ENCODE data around the gene PLEKHH2.
"Not testable (repeated sequence)": the region's sequence is repeated elsewhere in the genome, so short reads cannot be mapped to it uniquely, and the experiment has no call there.

PLEKHH2 gene

DNA sequence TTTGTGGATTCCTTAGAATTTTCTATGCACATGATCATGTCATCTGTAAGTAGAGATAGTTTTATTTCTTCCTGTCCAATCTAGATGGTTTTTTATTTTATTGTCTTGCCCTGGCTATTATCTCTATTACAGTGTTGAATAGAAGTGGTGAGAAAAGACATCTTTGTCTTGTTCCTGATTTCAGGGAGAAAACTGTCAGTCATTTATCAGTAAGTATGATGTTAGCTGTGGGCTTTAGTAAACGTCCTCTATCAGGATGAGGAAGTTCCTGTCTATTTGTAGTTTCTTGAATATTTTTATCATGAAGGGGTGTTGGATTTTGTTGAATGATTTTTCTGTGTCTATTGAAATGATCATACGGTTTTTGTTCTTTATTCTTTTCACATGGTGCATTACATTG is 5.3 kb downstream of the PLEKHH2 start:
- DNase-seq = no peak

DNA sequence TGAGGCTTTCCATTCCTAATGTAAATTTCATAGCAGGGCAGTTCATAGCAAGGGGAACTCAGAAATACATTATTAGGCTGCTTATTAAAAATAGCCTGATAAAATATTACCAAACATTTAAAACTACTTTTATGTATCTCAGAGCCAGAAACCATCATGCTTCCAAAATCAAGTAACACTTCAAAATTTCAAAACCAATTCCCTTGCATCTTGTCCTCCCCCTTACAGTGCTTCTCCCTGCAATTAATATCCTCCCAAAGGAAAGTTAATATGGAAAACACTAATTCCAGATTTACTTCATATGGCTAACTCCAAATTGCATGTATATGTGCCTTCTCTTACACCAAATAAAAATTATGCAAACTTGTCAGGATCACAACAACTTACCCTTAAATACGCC is 6.6 kb downstream of the PLEKHH2 start:
- DNase-seq = no peak

DNA sequence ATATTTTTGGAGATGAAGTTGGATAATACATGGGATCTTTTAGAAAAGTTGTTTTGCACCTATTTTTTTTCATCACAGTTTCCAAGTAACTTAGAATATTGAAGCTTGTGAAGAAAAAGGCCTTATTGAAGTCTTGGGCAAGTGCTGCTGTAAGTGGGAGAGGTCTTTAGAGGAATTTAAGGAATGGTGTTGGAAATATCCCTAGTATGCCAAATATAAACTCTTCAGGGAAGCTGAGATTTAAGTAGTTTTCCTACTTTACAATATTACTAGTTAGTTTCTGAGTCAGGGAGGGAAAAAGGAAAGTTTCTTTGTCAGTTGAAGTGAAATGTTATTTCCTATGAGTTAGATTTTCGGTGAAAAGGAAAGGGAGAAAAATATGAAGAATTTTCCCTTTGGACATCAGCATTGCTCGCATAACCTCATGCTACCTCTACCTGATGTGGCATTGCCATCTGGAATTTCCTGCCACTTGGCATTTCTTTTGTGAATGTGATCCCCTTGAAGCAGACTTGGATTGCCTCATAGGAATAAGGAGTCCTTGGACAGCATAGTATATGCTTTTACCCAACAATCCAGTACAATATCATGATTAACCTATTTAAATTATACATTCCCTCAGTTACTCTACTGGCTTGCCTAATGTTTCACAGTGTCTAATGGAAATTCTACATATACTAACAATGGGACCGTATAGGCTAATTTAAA is 12.1 kb downstream of the PLEKHH2 start:
- no peak for DNase-seq

DNA sequence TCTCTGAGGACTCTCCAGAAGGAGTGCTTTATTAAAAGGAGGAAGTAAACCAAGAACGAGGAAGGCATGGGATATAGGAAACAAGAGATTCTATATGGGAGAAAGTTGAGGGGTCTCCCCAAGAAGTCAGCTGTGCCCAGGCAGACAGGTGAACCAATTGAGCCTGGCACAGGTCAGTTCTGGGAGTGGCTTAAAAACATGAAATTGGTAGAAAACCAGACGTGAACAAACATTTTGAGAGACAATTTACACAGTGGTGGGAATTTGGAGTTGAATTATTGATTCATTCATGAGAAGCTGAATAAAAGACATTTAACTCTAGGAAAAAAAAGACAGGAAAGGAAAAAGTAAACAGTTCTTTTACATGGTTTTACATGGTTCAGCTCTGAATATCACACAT is 16.4 kb downstream of the PLEKHH2 start:
- no peak for DNase-seq

DNA sequence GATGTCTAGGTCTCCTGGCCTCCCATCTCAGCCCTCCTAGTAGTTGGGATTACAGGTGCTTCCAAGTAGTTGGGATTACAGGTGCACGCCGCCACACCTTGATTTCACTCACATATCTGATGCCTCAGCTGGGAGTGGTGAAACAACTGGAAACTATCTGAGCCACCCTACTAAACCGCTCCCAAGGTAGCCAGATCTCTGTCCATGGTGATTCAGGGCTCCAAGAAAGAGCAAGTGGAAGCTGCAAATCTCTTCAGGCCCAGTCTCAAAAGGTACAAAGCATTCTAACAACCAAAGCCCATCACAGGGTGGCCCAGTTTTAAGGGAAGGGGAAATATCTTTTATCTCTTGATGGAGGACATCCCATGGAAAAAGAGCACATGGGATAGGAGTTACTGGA is 20.2 kb downstream of the PLEKHH2 start:
- DNase-seq = no peak

DNA sequence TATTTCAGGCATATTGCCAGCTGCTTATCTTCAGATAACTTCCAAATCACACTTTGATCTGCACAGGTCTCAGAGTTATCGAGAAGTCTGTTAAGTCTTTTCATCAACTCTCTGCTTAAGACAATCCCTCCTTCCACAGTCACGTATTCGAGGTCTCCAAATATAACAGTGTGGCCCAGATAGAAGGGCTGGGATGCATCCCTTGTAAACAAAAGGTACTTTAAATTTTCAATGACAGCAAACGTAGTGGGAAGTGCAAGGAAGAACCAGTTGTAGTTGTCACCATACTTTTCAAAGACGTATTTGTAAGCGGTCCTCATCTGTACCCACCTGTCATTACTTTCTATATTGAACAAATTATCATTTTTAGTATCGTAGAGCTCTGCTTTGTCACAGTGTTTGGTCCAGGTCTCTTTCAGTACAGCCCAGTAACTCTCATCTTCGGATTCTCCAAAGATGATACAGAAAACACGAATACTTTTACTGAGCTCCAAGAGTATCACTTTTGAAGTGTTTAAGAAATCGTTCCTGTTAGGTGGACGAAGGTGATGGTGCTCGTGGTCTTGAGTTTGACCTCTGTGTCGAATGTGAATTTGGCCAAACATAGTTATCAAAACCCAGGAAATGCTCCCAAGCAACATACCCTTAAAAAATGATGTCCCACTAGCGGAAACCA is 38.7 kb downstream of the PLEKHH2 start:
- DNase-seq = no peak

DNA sequence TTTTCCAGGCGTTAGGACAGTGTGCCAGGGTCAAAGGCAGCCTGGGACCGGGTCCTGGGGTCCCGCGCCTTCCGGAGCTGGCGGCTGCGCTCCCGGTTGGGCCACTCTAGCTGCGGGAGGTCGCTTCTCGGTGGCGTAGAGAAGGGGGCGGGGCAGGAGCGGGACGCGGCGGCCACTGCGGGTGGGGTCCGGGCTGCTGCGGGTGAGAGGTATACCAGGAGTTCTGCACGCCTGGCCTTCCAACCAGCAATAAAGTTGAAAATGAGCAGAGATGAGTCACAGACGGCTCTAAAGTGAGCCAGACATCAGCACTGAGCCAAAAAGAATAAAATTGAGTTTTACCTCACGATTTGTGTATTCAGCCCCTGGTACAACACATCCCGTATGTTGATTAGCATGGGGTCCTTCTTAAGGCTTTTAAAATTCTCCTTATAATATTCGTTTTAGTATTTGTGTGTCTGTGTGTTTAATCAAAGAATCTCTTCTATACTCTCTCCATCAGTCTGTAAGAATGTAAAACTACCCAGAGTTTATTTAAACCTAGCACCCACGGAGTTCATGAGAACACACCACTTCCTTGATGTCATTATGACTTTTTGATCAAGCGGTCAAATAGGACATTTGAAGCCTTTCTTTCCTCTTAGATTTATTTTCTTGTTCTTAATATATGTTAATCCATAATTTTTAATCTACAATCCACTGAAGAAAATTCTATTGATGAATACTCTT is 39.4 kb downstream of the PLEKHH2 start, which contains the start of gene C1GALT1C1L:
Gene C1GALT1C1L (minus strand): TSS at position 108 of the 729 bp plus-strand sequence. CDS start 107 bp downstream, at position 1.
- DNase-seq = no peak

DNA sequence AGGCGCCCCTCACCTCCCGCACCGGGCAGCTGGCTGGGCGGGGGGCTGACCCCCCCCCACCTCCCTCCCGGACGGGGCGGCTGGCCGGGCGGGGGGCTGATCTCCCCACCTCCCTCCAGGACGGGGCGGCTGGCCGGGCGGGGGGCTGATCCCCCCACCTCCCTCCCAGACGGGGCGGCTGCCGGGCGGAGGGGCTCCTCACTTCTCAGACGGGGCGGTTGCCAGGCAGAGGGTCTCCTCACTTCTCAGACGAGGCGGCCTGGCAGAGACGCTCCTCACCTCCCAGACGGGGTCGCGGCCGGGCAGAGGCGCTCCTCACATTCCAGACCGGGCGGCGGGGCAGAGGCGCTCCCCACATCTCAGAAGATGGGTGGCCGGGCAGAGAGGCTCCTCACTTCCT is 40.7 kb downstream of the PLEKHH2 start:
- not testable (repeated sequence) for DNase-seq

DNA sequence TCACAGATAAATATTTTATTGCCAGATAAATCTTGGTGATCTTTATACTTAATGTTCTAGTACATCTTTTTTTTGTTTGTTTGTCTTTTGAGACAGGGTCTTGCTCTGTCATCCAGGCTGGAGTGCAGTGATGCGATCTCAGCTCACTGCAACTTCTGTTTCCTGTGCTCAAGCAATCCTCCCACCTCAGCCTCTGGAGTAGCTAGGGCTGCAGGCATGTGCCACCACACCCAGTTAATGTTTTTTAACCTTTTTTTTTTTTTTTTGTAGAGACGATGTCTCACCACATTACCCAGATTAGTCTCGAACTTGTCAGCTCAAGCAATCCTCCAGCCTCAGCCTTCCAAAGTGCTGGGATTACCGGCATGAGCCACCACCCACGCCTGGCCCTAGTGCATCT is 48.3 kb downstream of the PLEKHH2 start:
- no peak for DNase-seq

DNA sequence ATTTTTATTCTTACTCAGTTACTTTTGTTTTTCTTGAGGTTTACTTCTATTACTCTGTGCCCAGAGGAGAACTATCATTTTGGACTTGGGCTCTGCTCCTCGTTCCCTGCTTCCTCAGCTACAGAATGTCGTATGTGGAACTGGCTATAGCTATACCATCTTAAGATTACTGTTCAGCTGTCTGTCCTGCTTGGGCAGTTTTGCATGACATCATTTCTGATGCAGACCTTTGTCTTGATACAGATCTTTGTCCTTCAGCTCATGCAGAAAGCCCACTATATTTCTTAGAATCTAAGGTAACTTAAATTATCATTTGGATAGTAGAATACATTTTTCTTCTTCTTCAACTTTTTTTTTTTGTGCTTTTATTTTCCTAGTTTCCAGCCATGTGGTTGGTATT is 52.9 kb downstream of the PLEKHH2 start:
- no peak for DNase-seq

DNA sequence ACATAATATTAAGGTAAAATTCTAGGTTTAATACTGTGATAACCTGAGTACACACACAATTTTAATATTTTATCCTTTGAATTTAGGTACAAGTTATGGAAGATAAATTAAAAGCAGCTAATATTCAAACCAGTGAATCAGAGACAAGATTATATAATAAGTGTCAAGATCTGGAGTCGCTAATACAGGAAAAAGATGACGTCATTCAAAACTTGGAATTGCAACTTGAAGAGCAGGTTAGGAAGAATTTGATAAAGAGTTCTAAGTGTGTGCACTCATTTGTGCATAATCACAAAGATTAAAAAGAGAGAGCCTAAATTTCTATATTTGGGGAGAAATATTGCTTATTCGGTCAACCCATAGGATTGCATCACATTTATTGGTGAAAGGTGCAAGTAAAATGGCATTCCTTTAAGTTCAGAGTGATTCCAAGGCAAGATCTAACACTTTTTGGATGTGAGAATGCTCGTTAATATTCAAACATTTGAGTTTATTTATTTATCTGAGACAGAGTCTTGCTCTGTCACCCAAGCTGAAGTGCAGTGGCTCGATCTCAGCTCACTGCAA is 55.5 kb downstream of the PLEKHH2 start:
- DNase-seq = no peak

DNA sequence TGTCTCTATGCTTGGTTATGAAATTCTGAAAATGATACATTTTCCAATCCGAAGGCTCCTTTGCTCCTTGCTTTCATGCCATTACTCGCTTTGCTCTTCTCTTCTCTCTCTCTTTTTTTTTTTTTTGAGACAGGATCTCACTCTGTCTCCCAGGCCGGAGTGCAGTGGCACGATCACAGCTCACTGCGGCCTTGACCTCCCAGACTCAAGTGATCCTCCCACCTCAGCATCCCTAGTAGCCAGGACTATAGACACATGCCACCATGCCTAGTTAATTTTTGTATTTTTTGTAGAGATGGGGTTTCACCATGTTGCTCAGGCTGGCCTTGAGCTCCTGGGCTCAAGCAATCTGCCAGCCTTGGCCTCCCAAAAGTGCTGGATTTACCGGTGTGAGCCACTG is 61.1 kb downstream of the PLEKHH2 start:
- DNase-seq = not testable (repeated sequence)

DNA sequence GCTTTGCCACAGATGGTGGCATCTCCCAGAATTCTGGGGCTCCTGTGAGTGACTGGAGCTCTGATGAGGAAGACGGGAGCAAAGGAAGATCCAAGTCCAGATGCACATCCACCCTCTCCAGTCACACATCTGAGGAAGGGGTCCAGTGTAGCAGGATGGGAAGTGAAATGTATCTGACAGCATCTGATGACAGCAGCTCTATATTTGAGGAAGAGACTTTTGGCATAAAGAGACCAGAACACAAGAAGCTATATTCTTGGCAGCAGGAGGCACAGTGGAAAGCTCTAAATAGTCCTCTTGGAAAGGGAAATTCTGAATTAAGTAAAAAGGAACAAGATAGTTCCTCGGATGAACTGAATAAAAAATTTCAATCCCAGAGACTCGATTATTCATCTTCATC is 62.7 kb downstream of the PLEKHH2 start:
- no peak for DNase-seq

DNA sequence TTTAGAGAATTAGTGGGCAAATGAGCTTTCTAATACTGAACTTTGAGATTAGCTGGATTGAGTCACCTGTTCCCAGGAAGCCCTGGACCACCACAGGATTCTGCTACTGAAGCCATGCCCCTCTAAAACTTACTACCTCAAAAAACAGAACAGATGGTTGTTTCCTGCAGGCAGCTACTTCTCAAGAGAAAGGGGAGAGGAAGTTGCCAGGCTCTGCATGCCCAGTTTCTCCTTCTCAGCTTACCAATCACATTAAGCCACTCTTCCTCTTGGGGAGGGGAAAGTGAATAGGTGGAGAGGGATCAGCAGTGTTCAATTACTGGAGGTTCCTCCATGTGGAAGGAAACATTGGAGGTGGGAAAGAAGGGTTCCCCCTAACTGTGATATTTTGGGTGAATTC is 64.1 kb downstream of the PLEKHH2 start:
- no peak for DNase-seq

DNA sequence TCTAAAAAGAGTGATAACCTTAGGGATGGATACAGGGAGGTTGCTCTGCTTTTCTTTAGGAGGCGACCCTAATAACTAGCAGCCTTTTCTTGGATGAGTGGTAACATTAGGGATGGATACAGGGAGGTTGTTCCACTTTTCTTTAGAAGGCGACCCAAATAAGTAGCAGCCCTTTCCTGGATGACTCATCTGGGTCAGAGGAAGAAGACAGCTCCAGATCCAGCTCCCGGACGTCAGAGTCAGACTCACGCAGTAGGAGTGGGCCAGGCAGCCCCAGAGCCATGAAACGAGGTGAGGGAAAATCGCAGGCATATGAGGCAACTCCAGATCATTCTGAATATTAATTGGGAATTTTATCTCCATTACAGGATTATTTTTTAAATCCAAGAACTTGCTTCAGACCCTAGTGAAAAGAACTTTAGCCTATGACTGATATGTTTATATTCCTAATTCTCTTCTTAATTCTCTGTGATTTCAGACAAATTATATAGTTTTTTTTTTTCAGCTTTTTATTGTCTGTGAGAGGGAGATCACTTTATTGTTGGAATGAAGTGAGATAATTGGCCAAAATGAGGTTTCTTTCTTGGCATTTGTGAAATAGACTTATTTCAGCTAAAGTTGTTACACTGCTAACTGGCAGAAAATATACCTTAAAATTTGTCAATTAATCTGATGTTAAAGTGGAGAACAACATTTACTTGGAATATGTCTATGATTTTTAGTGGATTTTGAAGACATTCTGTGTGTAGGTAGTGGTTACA is 70.4 kb downstream of the PLEKHH2 start:
- peak; percentile 73 for DNase-seq

DNA sequence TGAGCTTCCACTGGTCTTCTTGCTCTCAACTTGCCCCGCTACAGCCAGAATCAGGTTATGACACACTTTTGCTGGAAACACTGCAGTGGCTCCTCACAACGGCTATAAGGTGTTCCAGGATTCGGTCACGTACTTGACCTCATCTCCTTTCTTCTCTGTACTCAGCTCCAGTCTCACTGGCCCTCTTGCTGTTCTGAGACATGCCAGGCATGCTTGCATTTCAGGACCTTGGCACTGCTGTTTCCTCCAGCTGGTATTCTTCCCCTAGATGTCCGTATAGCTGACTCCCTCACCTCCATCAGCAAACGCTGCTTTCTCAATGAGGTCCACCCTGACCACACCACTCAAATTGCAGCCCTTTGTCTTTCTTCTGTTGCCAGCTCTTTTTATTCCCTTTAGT is 71.1 kb downstream of the PLEKHH2 start:
- DNase-seq = no peak

DNA sequence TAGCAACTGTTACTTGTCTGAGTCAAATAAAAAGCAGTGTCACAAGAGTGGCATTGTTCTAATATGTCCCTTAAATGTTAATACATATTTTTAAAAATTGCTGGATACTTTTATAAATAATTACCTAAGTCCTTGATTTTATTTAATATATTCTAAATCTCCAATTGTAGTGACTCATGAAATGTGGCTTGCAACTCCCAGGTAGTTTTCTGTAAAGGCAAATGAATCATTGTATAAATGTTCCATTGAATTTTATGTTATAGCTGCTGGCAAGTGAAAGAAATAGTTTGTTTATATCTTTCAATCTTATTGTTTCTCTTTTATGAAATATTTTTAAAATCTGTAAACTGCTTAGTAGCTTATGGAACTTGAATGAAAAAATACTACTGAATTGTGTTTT is 71.8 kb downstream of the PLEKHH2 start:
- DNase-seq = no peak

DNA sequence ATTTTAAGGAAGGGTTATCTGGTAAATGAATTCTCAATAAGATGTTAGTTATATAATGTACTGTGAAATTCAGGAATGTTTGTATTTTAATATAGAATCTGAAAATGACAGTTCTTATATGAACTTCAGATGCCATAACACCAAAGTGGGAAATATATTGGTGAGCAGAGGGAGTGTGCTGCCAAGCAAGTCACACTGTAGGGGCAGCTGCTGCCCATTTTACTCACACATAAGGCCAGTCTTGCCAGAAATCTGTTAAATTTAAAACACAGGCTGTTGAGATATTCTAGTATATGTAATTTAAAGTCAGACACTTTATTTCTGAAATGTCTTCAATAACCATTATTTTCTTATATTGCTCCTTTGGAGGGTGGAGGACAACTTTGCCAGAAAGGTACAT is 73.8 kb downstream of the PLEKHH2 start:
- DNase-seq = no peak

DNA sequence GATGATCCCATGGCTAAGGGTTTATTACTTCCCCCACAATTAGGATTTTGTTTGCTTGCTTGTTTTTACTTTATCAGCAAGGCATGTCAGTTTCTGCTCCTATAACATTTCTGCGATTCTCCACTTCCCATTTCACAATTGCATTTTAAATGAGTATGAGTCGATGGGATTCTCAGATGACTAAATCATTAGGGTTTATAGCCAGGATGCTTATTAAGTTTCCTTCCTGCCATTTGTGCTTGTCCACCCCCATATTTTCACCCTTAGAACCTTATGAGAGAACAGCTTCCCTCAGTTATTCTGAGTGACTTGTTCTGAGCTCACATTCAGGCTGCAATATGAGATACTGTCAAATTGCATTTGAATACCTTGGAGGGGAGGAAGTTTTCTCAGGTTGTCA is 77.1 kb downstream of the PLEKHH2 start:
- no peak for DNase-seq

DNA sequence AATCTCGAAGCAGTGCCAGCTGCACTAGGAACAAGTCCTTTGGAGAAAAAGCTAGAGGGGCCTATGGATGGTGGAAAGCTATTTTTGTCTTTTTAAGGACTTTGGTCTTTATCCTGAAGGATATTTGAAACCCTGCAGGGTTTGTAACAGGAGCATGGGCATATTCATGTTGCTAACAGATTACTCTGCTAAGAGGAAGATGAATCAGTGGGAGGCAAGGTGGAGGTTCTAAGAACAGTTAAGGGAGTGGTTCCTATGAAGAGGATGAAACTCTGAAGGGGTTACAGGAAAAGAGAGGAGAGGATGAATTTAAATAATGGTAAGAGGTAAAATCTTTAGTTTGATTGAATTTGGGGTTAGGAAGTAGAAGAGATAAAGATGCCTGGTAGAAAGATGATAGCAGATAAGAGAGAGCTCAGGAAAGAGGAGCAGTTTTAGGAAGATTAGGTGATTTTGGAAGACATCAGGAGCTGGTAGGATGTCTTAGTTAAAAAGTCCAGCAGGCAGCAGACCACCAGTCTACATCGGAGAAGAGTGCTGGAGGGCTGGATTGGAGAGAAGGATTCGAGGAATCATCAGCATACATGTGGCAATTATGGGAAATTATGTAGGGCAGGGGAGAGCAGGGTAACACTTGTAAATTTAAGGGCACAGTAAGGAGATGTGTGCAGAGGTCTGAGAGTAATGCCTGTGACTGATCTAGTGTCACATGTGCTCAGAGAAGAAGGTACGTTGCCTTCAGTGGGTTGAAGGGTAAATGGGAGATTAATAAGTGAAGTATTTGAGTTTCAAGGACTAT is 78.4 kb downstream of the PLEKHH2 start:
- DNase-seq = no peak

DNA sequence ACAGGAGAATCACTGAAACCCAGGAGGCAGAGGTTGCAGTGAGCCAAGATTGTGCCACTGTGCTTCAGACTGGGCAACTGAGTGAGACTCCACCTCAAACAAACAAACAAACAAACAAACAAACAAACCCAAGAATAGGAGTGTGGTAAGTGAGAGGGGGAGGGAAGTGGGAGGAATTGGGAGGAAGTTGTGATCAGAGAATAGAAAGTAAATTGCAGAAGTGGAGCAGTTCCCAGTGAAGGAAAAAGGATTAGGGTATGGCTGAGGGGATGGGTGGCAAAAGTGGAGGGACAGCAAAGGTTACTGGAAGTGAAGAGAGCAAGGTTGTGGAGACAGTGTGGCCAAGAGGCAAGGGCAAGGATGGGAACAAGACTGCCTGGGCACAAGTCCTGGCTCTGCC is 80.3 kb downstream of the PLEKHH2 start:
- no peak for DNase-seq

DNA sequence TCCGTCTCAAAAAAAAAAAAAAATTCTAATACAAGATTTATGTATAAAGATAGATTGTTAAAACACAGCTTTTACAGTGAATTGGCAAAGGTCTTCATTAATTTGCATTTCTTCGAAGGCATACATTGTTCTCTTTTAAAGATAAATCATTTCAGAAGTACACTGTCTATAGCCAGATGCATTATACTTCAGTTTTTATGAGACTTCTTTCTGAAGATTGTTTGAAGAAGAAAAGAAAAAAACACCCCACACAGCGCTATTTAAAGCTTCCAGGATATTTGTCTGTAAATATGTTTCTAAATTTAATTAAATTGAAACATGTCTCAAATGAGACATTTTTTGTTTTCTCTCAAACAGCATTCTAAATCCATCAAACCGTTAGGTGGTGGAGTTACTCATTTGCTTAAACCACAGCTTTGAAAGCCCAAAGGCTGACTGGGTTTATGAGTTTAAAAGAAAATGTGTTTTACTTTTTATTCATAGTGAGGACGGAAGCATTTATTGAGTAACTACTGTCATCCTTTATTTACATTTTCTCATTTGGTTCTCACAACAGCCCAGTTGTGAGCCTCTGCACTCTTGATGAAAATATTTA is 81.6 kb downstream of the PLEKHH2 start:
- no peak for DNase-seq

Data from islet precursor cell (in vitro differentiated cells).